Neutrophil (primary cell): Measurements from ENCODE around the gene SLC25A40.

ENCODE experiments used
- H3K27ac ChIP-seq: fragments of 200-600 bp; sonication (generic); 2 replicates; pipeline ENCODE4 v1.5.1; 2016; ENCODE audit warnings: mild to moderate bottlenecking, moderate library complexity
- H3K27me3 ChIP-seq: fragments of 200-600 bp; sonication (generic); 2 replicates; pipeline ENCODE4 v1.6.0; 2016; ENCODE audit warnings: mild to moderate bottlenecking
- H3K36me3 ChIP-seq: fragments of 200-600 bp; sonication (generic); 2 replicates; pipeline ENCODE4 v1.5.1; 2017
- H3K4me1 ChIP-seq, 2 experiments: fragments of 200-600 bp in 1 of 2; sonication (generic) in 1 of 2; 1 replicate in 1 of 2; 2 replicates in 1 of 2; pipeline versions ENCODE4 v1.5.1 to v1.6.1; 2013 to 2016; ENCODE audit warnings: low read depth in 1 of 2, low read length in 1 of 2, mild to moderate bottlenecking in 1 of 2, moderate library complexity in 1 of 2; ENCODE audit not compliant: control insufficient read depth in 1 of 2, insufficient read depth in 1 of 2
- H3K4me3 ChIP-seq, 2 experiments: fragments of 200-600 bp in 1 of 2; sonication (generic) in 1 of 2; 1 replicate in 1 of 2; 2 replicates in 1 of 2; pipeline ENCODE4 v1.5.1; 2013 to 2016; ENCODE audit warnings: low read depth in 1 of 2, low read length in 1 of 2, mild to moderate bottlenecking in 1 of 2, moderate library complexity in 1 of 2
- H3K9me3 ChIP-seq: fragments of 200-600 bp; sonication (generic); 2 replicates; pipeline ENCODE4 v1.5.1; 2016
- CTCF ChIP-seq: fragments of 200-600 bp; sonication (generic); IDR thresholded peaks from 2 replicates; pipeline ENCODE4 v1.5.1; 2016; ENCODE audit warnings: antibody characterized with exemption

Gene SLC25A40

DNA sequence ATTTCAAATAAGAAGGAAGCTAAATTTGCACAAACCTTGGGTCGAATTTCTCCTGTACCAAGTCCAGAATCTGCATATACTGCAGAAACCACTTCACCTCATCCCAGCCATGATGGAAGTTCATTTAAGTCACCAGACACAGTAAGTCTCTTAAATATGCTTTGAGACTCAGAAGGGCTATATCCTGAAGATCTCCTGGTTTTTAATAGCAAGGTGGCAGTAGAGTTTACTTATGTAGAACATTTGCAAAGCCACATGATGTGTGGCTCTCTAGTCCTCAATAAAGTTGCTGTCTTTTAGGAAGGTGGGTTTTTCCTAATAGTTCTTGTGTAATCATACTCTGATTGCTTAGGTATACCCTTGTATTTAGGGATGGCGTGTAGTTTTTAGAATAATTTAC lies 8.9 kb upstream of the SLC25A40 start:
- H3K27me3 ChIP-seq, result no peaks in the 10 kb centered on the region
- H3K27ac ChIP-seq, result no peak overlapping the region
- TF ChIP-seq CTCF, result no peak
- peaks cover 3% of the 10 kb centered on the region for H3K36me3 ChIP-seq
- no peaks in the 10 kb centered on the region for H3K4me1 ChIP-seq
- H3K9me3 ChIP-seq, result no peaks in the 10 kb centered on the region
- H3K4me3 ChIP-seq, result no peak overlapping the region

DNA sequence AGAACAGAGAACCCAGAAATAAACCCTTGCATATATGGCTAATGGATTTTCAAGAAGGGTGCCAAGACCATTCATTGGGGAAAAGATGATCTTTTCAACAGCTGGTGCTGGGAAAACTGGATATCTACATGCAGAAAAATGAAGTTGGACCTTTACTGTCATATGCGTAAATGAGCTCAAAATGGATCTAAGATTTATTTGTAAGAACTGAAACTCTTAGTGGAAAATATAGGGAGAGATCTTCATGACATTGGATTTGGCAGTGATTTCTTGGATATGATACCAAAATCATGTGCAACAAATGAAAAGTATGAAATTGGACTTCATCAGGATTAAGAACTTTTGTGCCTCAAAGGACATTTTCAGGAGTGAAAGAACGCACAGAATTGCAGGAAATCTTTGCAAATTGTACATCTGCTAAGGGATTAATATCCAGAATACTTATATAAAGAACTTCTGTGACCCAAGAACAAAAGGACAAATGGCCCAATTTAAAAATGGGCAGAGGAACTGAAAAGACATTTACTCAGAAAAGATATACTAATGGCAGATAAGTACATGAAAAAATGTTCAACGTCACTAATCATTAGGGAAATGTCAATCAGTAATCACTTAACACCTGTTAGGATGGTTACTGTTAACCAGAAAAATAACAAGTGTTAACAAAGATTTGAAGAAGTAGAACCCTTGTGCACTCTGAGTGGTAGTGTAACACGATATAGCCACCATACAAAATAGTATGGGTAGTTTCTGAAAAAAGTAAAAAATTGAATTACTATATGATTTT lies 6.2 kb upstream of the SLC25A40 start:
- H3K4me3 ChIP-seq, result no peak overlapping the region
- no peaks in the 10 kb centered on the region for H3K36me3 ChIP-seq
- H3K27ac ChIP-seq, result no peak overlapping the region
- H3K9me3 ChIP-seq, result no peaks in the 10 kb centered on the region
- no peaks in the 10 kb centered on the region for H3K27me3 ChIP-seq
- no peak for TF ChIP-seq CTCF
- H3K4me1 ChIP-seq, result peaks cover 10 to 12% of the 10 kb centered on the region in 2 experiments

- TF ChIP-seq CTCF, result no peak
- peaks cover 39 to 44% of the 10 kb centered on the region in 2 experiments for H3K4me1 ChIP-seq
- no peaks in the 10 kb centered on the region for H3K9me3 ChIP-seq
- H3K4me3 ChIP-seq, result no peak overlapping the region
- no peaks in the 10 kb centered on the region for H3K27me3 ChIP-seq
- H3K36me3 ChIP-seq, result no peaks in the 10 kb centered on the region
- H3K27ac ChIP-seq, result no peak overlapping the region
Measured at GRCh38 chr7:87878208-87878735, 2.1 kb upstream of the SLC25A40 start.

- no peaks in the 10 kb centered on the region for H3K36me3 ChIP-seq
- no peaks in the 10 kb centered on the region for H3K9me3 ChIP-seq
- peak overlapping the region; percentile 83 to 85 for H3K4me3 ChIP-seq
- peaks cover 46 to 51% of the 10 kb centered on the region in 2 experiments for H3K4me1 ChIP-seq
- H3K27me3 ChIP-seq, result no peaks in the 10 kb centered on the region
- no peak for TF ChIP-seq CTCF
- peak overlapping the region; percentile 89 for H3K27ac ChIP-seq
Measured at GRCh38 chr7:87877366-87878040, 1.3 kb upstream of the SLC25A40 start.

- peaks cover 52 to 58% of the 10 kb centered on the region in 2 experiments for H3K4me1 ChIP-seq
- H3K4me3 ChIP-seq, result peak overlapping the region; percentile 83 to 85
- no peak for TF ChIP-seq CTCF
Measured at GRCh38 chr7:87876869-87877234, 692 bp upstream of the SLC25A40 start.

More at GRCh38 chr7:87876869-87877234, 692 bp upstream of the SLC25A40 start:
- H3K9me3 ChIP-seq, result no peaks in the 10 kb centered on the region
- peak overlapping the region; percentile 89 for H3K27ac ChIP-seq
- no peaks in the 10 kb centered on the region for H3K36me3 ChIP-seq
- no peaks in the 10 kb centered on the region for H3K27me3 ChIP-seq
